Parathyroid adenoma (tissue), 2 donors: ENCODE results near the gene ZSWIM3.
"Not testable (repeated sequence)": the region's sequence is repeated elsewhere in the genome, so short reads cannot be mapped to it uniquely, and the experiment has no call there.

Experiments
- H2AFZ ChIP-seq: fragments of 300-600 bp; sonication (generic); one replicate; pipeline ENCODE4 v1.7.0; 2017; ENCODE audit warnings: antibody characterized with exemption, mild to moderate bottlenecking
- H3K27ac ChIP-seq: fragments of 300-600 bp; sonication (generic); one replicate; pipeline ENCODE4 v1.7.0; 2017
- H3K27me3 ChIP-seq: fragments of 300-600 bp; sonication (generic); one replicate; pipeline ENCODE4 v1.7.0; 2017; ENCODE audit warnings: low read length; ENCODE audit not compliant: control insufficient read depth, insufficient read depth
- H3K36me3 ChIP-seq: fragments of 300-600 bp; sonication (generic); one replicate; pipeline ENCODE4 v1.7.0; 2017; ENCODE audit warnings: low read length; ENCODE audit not compliant: control insufficient read depth, insufficient read depth
- H3K4me1 ChIP-seq: fragments of 300-600 bp; sonication (generic); one replicate; pipeline ENCODE4 v1.7.0; 2017; ENCODE audit warnings: control low read depth
- H3K4me2 ChIP-seq: fragments of 300-600 bp; sonication (generic); one replicate; pipeline ENCODE4 v1.7.0; 2017; ENCODE audit warnings: low read length
- H3K4me3 ChIP-seq: fragments of 300-600 bp; sonication (generic); one replicate; pipeline ENCODE4 v1.7.0; 2017; ENCODE audit warnings: low read depth, low read length
- H3K79me2 ChIP-seq: fragments of 300-600 bp; sonication (generic); one replicate; pipeline ENCODE4 v1.7.0; 2017; ENCODE audit warnings: control low read depth
- H3K9ac ChIP-seq: fragments of 300-600 bp; sonication (generic); one replicate; pipeline ENCODE4 v1.7.0; 2017; ENCODE audit warnings: mild to moderate bottlenecking
- H3K9me3 ChIP-seq: fragments of 300-600 bp; sonication (generic); one replicate; pipeline ENCODE4 v1.7.0; 2017; ENCODE audit warnings: low read length; ENCODE audit not compliant: control insufficient read depth
- CTCF ChIP-seq: fragments of 300-600 bp; sonication (generic); IDR thresholded peaks from one replicate; pipeline ENCODE4 v1.7.0; 2017; ENCODE audit warnings: antibody characterized with exemption, mild to moderate bottlenecking
- donor health status: primary hyperparathyroidism.

ZSWIM3 gene

GRCh38 chr20:45872626-45873025 lies 15.2 kb downstream of the ZSWIM3 start:
- no peak overlapping the region for H3K27ac ChIP-seq
- H2AFZ ChIP-seq, result no peak overlapping the region
- H3K36me3 ChIP-seq, result no peaks in the 10 kb centered on the region
- H3K27me3 ChIP-seq, result no peaks in the 10 kb centered on the region
- no peak overlapping the region for H3K4me2 ChIP-seq
- no peaks in the 10 kb centered on the region for H3K4me1 ChIP-seq
- no peak for TF ChIP-seq CTCF
- no peak overlapping the region for H3K9ac ChIP-seq
- H3K9me3 ChIP-seq, result no peaks in the 10 kb centered on the region
- no peak overlapping the region for H3K4me3 ChIP-seq
- no peaks in the 10 kb centered on the region for H3K79me2 ChIP-seq

GRCh38 chr20:45873409-45874103 lies 16.1 kb downstream of the ZSWIM3 start:
- Histone ChIP-seq H3K27ac (no peak overlapping the region), H3K4me1 (no peaks in the 10 kb centered on the region), H3K36me3 (no peaks in the 10 kb centered on the region), H2AFZ (no peak overlapping the region), H3K4me2 (no peak overlapping the region), H3K79me2 (no peaks in the 10 kb centered on the region), H3K9me3 (no peaks in the 10 kb centered on the region), H3K4me3 (no peak overlapping the region), H3K9ac (no peak overlapping the region), H3K27me3 (no peaks in the 10 kb centered on the region)
- TF ChIP-seq CTCF, result no peak

- H2AFZ ChIP-seq, H3K27ac ChIP-seq, H3K36me3 ChIP-seq, H3K9ac ChIP-seq, H3K27me3 ChIP-seq, H3K4me2 ChIP-seq, H3K9me3 ChIP-seq, H3K4me3 ChIP-seq, H3K79me2 ChIP-seq, H3K4me1 ChIP-seq: not testable (repeated sequence)
Measured at GRCh38 chr20:45874104-45874481, 16.7 kb downstream of the ZSWIM3 start.

GRCh38 chr20:45874576-45874975 lies 17.2 kb downstream of the ZSWIM3 start:
- no peak overlapping the region for H2AFZ ChIP-seq
- H3K79me2 ChIP-seq, result no peaks in the 10 kb centered on the region
- no peak overlapping the region for H3K4me3 ChIP-seq
- H3K27me3 ChIP-seq, result no peaks in the 10 kb centered on the region
- no peaks in the 10 kb centered on the region for H3K4me1 ChIP-seq
- H3K4me2 ChIP-seq, result no peak overlapping the region
- H3K9ac ChIP-seq, result no peak overlapping the region
- no peak for TF ChIP-seq CTCF
- no peak overlapping the region for H3K27ac ChIP-seq
- no peaks in the 10 kb centered on the region for H3K9me3 ChIP-seq
- no peaks in the 10 kb centered on the region for H3K36me3 ChIP-seq

GRCh38 chr20:45878076-45878761 lies 20.8 kb downstream of the ZSWIM3 start:
- H3K4me3 ChIP-seq, result no peak overlapping the region
- no peak overlapping the region for H2AFZ ChIP-seq
- H3K27me3 ChIP-seq, result no peaks in the 10 kb centered on the region
- no peak for TF ChIP-seq CTCF
- H3K79me2 ChIP-seq, result peaks cover 4% of the 10 kb centered on the region
- H3K4me1 ChIP-seq, result no peaks in the 10 kb centered on the region
- H3K9me3 ChIP-seq, result no peaks in the 10 kb centered on the region
- H3K27ac ChIP-seq, result no peak overlapping the region
- H3K36me3 ChIP-seq, result no peaks in the 10 kb centered on the region
- H3K4me2 ChIP-seq, result no peak overlapping the region
- no peak overlapping the region for H3K9ac ChIP-seq
